MCF 10A (cell line): ENCODE measurements around the gene TES. TPM values are rescaled to one million over a fixed set of nuclear protein-coding genes. Genes with fewer than 3 reads are reported as not detected.

ENCODE experiments used
- BruUV-seq: library from RNA; stranded (reverse); fragments of 400-500 nt; replicated peaks from 2 replicates; lab custom pipeline; 2021; lab: Mats Ljungman, UMichigan
- CTCF ChIA-PET: fragments of 300-600 bp; sonication (Branson Sonifier 250); formaldehyde crosslinking; extraction: SDS; loops from one replicate; lab custom pipeline; 2021; ENCODE audit warnings: antibody characterized with exemption, inconsistent platforms; lab: Yijun Ruan, JAX
- POLR2A ChIA-PET: fragments of 300-600, 350-650 bp; sonication (Branson Sonifier 250); formaldehyde crosslinking; extraction: SDS; loops from one replicate; lab custom pipeline; 2020; ENCODE audit warnings: antibody characterized with exemption, inconsistent platforms; lab: Yijun Ruan, JAX
- DNase-seq: peaks from one replicate; pipeline ENCODE4 v3.0.0-alpha.2; 2018; ENCODE audit not compliant: unreplicated experiment
- H3K27ac Mint-ChIP-seq: one replicate; pipeline ENCODE4 v1.8.0; 2022; ENCODE audit warnings: mild to moderate bottlenecking, low read depth, mixed read lengths; ENCODE audit not compliant: unreplicated experiment
- H3K27me3 Mint-ChIP-seq: one replicate; pipeline ENCODE4 v1.8.0; 2022; ENCODE audit warnings: mixed read lengths; ENCODE audit not compliant: insufficient read depth, unreplicated experiment
- H3K36me3 Mint-ChIP-seq: one replicate; pipeline ENCODE4 v1.8.0; 2022; ENCODE audit warnings: mild to moderate bottlenecking, moderate library complexity, mixed read lengths; ENCODE audit not compliant: insufficient read depth, unreplicated experiment
- H3K4me1 Mint-ChIP-seq: one replicate; pipeline ENCODE4 v1.8.0; 2022; ENCODE audit warnings: mixed read lengths; ENCODE audit not compliant: insufficient read depth, unreplicated experiment
- H3K4me3 Mint-ChIP-seq: one replicate; pipeline ENCODE4 v1.8.0; 2022; ENCODE audit warnings: mild to moderate bottlenecking, moderate library complexity, mixed read lengths; ENCODE audit not compliant: unreplicated experiment
- H3K9me3 Mint-ChIP-seq: one replicate; pipeline ENCODE4 v1.8.0; 2022; ENCODE audit warnings: mixed read lengths; ENCODE audit not compliant: unreplicated experiment
- CTCF ChIP-seq: fragments of 200-600 bp; IDR thresholded peaks from one replicate; pipeline ENCODE4 v1.8.0; 2022; ENCODE audit warnings: antibody characterized with exemption, mild to moderate bottlenecking; ENCODE audit not compliant: unreplicated experiment
- intact Hi-C: fragments of 100-400 bp; cut with micrococcal nuclease; formaldehyde crosslinking; loops from 2 replicates; pipeline ENCODE4 v1.14.1; 2022
- total RNA-seq: library from RNA; stranded (reverse); gene quantifications from 2 replicates; pipeline ENCODE4 v1.2.3, GENCODE V29; 2022

TES gene
- total RNA-seq, 1 experiment from 2014 or later = 162 TPM

GRCh38 chr7:116234517-116235200, 24.3 kb downstream of the TES start:
- BruUV-seq = no TSS peak
- peaks cover 28% of the 10 kb centered on the region for H3K36me3 Mint-ChIP-seq
- H3K4me1 Mint-ChIP-seq = peaks cover 19% of the 10 kb centered on the region
- no peak for DNase-seq
- no peak overlapping the region for H3K4me3 Mint-ChIP-seq
- no peaks in the 10 kb centered on the region for H3K9me3 Mint-ChIP-seq
- H3K27ac Mint-ChIP-seq = no peak overlapping the region
- intact Hi-C loops = loop anchor here (5.0 kb wide), 1 partner anchor 353 kb away; no protein-coding TSS in a partner anchor
- no peak for TF ChIP-seq CTCF
- POLR2A ChIA-PET = interaction anchor here (0.7 to 6.6 kb wide), 8 partner anchors 12 to 571 kb away, joined by 3 to 110 read pairs (median 12); partner anchors contain the start of gene TES
- no peaks in the 10 kb centered on the region for H3K27me3 Mint-ChIP-seq
- CTCF ChIA-PET = interaction anchor here (0.6 to 14.6 kb wide), 11 partner anchors 9 to 1962 kb away, joined by 3 to 409 read pairs (median 20); partner anchors contain the start of gene TES

GRCh38 chr7:116235380-116235779, 25.0 kb downstream of the TES start:
- Mint-ChIP-seq H3K36me3 (peaks cover 36% of the 10 kb centered on the region), H3K9me3 (no peaks in the 10 kb centered on the region), H3K27me3 (no peaks in the 10 kb centered on the region), H3K27ac (no peak overlapping the region), H3K4me3 (no peak overlapping the region), H3K4me1 (peaks cover 14% of the 10 kb centered on the region)
- POLR2A ChIA-PET = interaction anchor here (0.5 to 3.2 kb wide), 9 partner anchors 10 to 583 kb away, joined by 3 to 47 read pairs (median 5); partner anchors contain the start of gene TES
- no peak for TF ChIP-seq CTCF
- no peak for DNase-seq
- CTCF ChIA-PET = interaction anchor here (0.6 to 14.6 kb wide), 29 partner anchors 10 to 1962 kb away, joined by 3 to 409 read pairs (median 7); partner anchors contain the start of gene TES
- intact Hi-C loops = loop anchor here (5.0 kb wide), 1 partner anchor 352 kb away; no protein-coding TSS in a partner anchor
- no TSS peak for BruUV-seq

- POLR2A ChIA-PET = interaction anchor here (0.5 to 3.2 kb wide), 11 partner anchors 11 to 582 kb away, joined by 3 to 47 read pairs (median 4); partner anchors contain the start of gene TES
- H3K4me3 Mint-ChIP-seq = no peak overlapping the region
- peaks cover 40% of the 10 kb centered on the region for H3K36me3 Mint-ChIP-seq
- TF ChIP-seq CTCF = peak; percentile 32
- intact Hi-C loops = loop anchor here (1.0 to 5.0 kb wide), 3 partner anchors 56 to 351 kb away; no protein-coding TSS in a partner anchor
- no peaks in the 10 kb centered on the region for H3K27me3 Mint-ChIP-seq
- peaks cover 9% of the 10 kb centered on the region for H3K4me1 Mint-ChIP-seq
- CTCF ChIA-PET = interaction anchor here (0.6 to 14.6 kb wide), 39 partner anchors 9 to 945 kb away, joined by 3 to 409 read pairs (median 6); partner anchors contain the start of gene TES
- peak; percentile 68 for DNase-seq
- H3K9me3 Mint-ChIP-seq = no peaks in the 10 kb centered on the region
- H3K27ac Mint-ChIP-seq = no peak overlapping the region
- TSS peak; percentile 4 for BruUV-seq
Observed at GRCh38 chr7:116236020-116236630, 25.8 kb downstream of the TES start.
